ENCODE data around the gene SPAST.

DNA sequence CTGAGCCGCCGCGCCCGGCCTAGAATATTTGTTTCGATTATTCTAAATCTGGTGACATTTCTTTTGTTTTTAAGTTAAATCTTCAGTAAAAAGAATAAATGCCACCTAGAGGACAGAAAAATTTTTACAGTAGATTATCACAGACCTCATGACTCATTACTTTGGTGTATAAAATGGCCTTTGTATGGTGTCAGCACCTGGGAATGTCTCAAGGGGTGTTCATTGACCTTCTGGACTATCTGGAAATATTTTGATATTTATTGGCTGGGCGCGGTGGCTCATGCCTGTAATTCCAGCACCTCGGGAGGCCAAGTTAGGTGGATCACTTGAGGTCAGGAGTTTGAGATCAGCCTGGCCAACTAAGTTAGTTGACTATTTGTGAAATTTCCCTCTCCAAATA lies 72.1 kb downstream of the SPAST start:
- TF ChIP-seq, protein P1, sequence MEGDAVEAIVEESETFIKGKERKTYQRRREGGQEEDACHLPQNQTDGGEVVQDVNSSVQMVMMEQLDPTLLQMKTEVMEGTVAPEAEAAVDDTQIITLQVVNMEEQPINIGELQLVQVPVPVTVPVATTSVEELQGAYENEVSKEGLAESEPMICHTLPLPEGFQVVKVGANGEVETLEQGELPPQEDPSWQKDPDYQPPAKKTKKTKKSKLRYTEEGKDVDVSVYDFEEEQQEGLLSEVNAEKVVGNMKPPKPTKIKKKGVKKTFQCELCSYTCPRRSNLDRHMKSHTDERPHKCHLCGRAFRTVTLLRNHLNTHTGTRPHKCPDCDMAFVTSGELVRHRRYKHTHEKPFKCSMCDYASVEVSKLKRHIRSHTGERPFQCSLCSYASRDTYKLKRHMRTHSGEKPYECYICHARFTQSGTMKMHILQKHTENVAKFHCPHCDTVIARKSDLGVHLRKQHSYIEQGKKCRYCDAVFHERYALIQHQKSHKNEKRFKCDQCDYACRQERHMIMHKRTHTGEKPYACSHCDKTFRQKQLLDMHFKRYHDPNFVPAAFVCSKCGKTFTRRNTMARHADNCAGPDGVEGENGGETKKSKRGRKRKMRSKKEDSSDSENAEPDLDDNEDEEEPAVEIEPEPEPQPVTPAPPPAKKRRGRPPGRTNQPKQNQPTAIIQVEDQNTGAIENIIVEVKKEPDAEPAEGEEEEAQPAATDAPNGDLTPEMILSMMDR (conservative IDR thresholded peaks at IDR 0.05 in 1 of 2, IDR thresholded peaks at IDR 0.05 in 1 of 2; ENCODE audit: extremely low read depth in 1 of 2, insufficient read depth in 1 of 2, low read depth in 1 of 2, low read length in 2 of 2) = peak; percentile 28 to 38
- no peak for TF ChIP-seq EZH2 (IDR thresholded peaks at IDR 0.05; ENCODE audit: borderline replicate concordance, low read length)
